Lung microvascular endothelial cell (primary cell): ENCODE data around the gene CGREF1. TPM values are rescaled to one million over a fixed set of nuclear protein-coding genes. Genes with fewer than 3 reads are reported as not detected.
"Not testable (repeated sequence)": the region's sequence is repeated elsewhere in the genome, so short reads cannot be mapped to it uniquely, and the experiment has no call there.

Source experiments
- DNase-seq, 2 donors: peaks; one replicate each; pipeline versions ENCODE4 v3.0.0 to v3.0.0-alpha.2; 2010; ENCODE audit warnings: low read depth in 2 of 2
- total RNA-seq: library from RNA; depleted of rRNA; stranded (reverse); fragments of >200 nt; gene quantifications from 2 replicates; pipeline ENCODE4 v1.2.1, GENCODE V29; 2014

CGREF1 gene
- total RNA-seq, 1 donor from 2014 or later, result 2.0 TPM

- no peak for DNase-seq
Measured at GRCh38 chr2:27138111-27138510, 19.2 kb upstream of the CGREF1 start.

GRCh38 chr2:27137322-27137935 lies 18.5 kb upstream of the CGREF1 start:
- no peak for DNase-seq

GRCh38 chr2:27136751-27137150 lies 17.8 kb upstream of the CGREF1 start:
- DNase-seq, result no peak

GRCh38 chr2:27135478-27135955 lies 16.6 kb upstream of the CGREF1 start:
- no peak for DNase-seq

GRCh38 chr2:27134781-27135477 lies 16.0 kb upstream of the CGREF1 start:
- no peak for DNase-seq

GRCh38 chr2:27133905-27134780 lies 15.2 kb upstream of the CGREF1 start, which contains the start of gene PREB:
PREB (minus strand) TSS chr2:27134636; CDS start chr2:27134421, 215 bp downstream.
- peak; percentile 94 to 97 for DNase-seq

GRCh38 chr2:27133195-27133875 lies 14.4 kb upstream of the CGREF1 start:
- peak in 1 of 2 donors; percentile 10 for DNase-seq

GRCh38 chr2:27131429-27131828 lies 12.5 kb upstream of the CGREF1 start:
- DNase-seq, result no peak

GRCh38 chr2:27130396-27130795 lies 11.5 kb upstream of the CGREF1 start:
- DNase-seq, result no peak

- no peak for DNase-seq
Measured at GRCh38 chr2:27128668-27129571, 10.0 kb upstream of the CGREF1 start.

- DNase-seq, result no peak
Measured at GRCh38 chr2:27127883-27128667, 9.1 kb upstream of the CGREF1 start.

- DNase-seq, result no peak
Measured at GRCh38 chr2:27126252-27126710, 7.4 kb upstream of the CGREF1 start.

GRCh38 chr2:27125104-27125503 lies 6.2 kb upstream of the CGREF1 start:
- no peak for DNase-seq

GRCh38 chr2:27123302-27124150 lies 4.6 kb upstream of the CGREF1 start, which contains the start of gene ABHD1:
ABHD1 (plus strand) TSS chr2:27123815; CDS start chr2:27123949, 134 bp downstream.
- DNase-seq, result peak in 1 of 2 donors; percentile 40

- no peak for DNase-seq
Measured at GRCh38 chr2:27122791-27123190, 3.9 kb upstream of the CGREF1 start.

GRCh38 chr2:27121906-27122305 lies 3.0 kb upstream of the CGREF1 start:
- no peak for DNase-seq

GRCh38 chr2:27119330-27119670 lies 372 bp upstream of the CGREF1 start:
- not testable (repeated sequence) for DNase-seq

- no peak for DNase-seq
Measured at GRCh38 chr2:27117995-27118524, 868 bp downstream of the CGREF1 start.
